HG03460 (cell line): ENCODE results near the gene TRPM2.
"Not testable (repeated sequence)": the region's sequence is repeated elsewhere in the genome, so short reads cannot be mapped to it uniquely, and the experiment has no call there.

Experiments
- ATAC-seq: cut with Tn5 transposase; IDR thresholded peaks from one replicate; pipeline ENCODE4 v1.9.1; 2021; ENCODE audit not compliant: unreplicated experiment

Gene TRPM2

GRCh38 chr21:44333509-44334328, 19.7 kb upstream of the TRPM2 start:
- ATAC-seq, result no peak

- ATAC-seq, result no peak
Measured at GRCh38 chr21:44334329-44335030, 18.9 kb upstream of the TRPM2 start.

GRCh38 chr21:44335266-44336059, 18.0 kb upstream of the TRPM2 start:
- ATAC-seq, result no peak

GRCh38 chr21:44337449-44337848, 16.0 kb upstream of the TRPM2 start:
- ATAC-seq, result no peak

- no peak for ATAC-seq
Measured at GRCh38 chr21:44337941-44338895, 15.2 kb upstream of the TRPM2 start.

- ATAC-seq, result peak; percentile 86
Measured at GRCh38 chr21:44338971-44339910, 14.2 kb upstream of the TRPM2 start, which contains the start of gene CFAP410. Gene CFAP410 (minus strand): TSS chr21:44339390. CDS start chr21:44339194, 196 bp downstream.

- not testable (repeated sequence) for ATAC-seq
Measured at GRCh38 chr21:44341726-44342458, 11.5 kb upstream of the TRPM2 start.

GRCh38 chr21:44342981-44343380, 10.4 kb upstream of the TRPM2 start:
- ATAC-seq, result not testable (repeated sequence)

- ATAC-seq, result no peak
Measured at GRCh38 chr21:44344541-44345183, 8.8 kb upstream of the TRPM2 start.

GRCh38 chr21:44345495-44345894, 7.9 kb upstream of the TRPM2 start:
- no peak for ATAC-seq

- ATAC-seq, result no peak
Measured at GRCh38 chr21:44347911-44348451, 5.4 kb upstream of the TRPM2 start.

GRCh38 chr21:44348861-44349260, 4.6 kb upstream of the TRPM2 start:
- ATAC-seq, result no peak

GRCh38 chr21:44349416-44349846, 4.0 kb upstream of the TRPM2 start:
- ATAC-seq, result no peak

- no peak for ATAC-seq
Measured at GRCh38 chr21:44349847-44350772, 3.3 kb upstream of the TRPM2 start.

GRCh38 chr21:44350773-44351481, 2.5 kb upstream of the TRPM2 start:
- no peak for ATAC-seq
